ENCODE measurements around the gene LARGE2. TPM values are rescaled to one million over a fixed set of nuclear protein-coding genes. Genes with fewer than 3 reads are reported as not detected.
A peak's percentile ranks its signal among the peaks of the same experiment; 100 is the strongest.

The LARGE2 gene
- total and polyA plus RNA-seq, 9 of the 15 experiments (the other 6 are each of a cell fraction or from before 2014, with no cell fraction given): 0.56 to 14.1 (median 6.6) TPM

DNA sequence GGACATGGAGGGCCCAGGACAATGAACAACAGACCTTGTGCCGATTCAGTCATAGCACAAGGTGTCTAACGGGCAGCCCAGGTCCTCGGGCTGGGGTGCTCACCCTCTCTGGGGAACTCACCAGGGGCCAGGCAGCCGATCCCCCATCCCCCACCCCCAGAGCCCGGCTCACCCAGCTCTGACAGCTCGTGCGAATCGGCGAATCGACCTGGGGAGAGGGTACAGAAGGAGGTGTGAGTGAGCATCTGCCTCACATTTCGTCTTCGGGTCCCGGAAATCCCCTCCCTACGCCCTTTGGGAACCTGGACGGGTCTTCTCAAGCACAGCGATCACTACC, 5.2 kb upstream of the LARGE2 start:
- ATAC-seq: no peak
- no TSS peak for BruUV-seq (replicated peaks)
- Histone ChIP-seq H3K27me3 (ENCODE audit: control insufficient read depth in 2 of 2, insufficient read depth in 2 of 2, low read length in 2 of 2) (no peaks in the 10 kb centered on the region), H4K20me1 (replicated peaks; ENCODE audit: control insufficient read depth, insufficient read depth, low read length) (no peaks in the 10 kb centered on the region), H3K36me3 (ENCODE audit: control insufficient read depth, insufficient read depth, low read length) (peaks cover 35% of the 10 kb centered on the region; the same call in 2 of the 3 replicates), H3K4me3 (peak overlapping the region; percentile 72), H3K9me1 (ENCODE audit: control insufficient read depth, insufficient read depth, low read length) (no peaks in the 10 kb centered on the region), H3K79me2 (ENCODE audit: control insufficient read depth, insufficient read depth, low read length) (peaks cover 14% of the 10 kb centered on the region), H2AFZ (ENCODE audit: low read depth, low read length) (peak overlapping the region; percentile 89; the same call in 1 of the 2 replicates), H3K4me2 (ENCODE audit: insufficient read depth, low read length) (peak overlapping the region; percentile 94), H3K4me1 (replicated peaks in 1 of 2; ENCODE audit: control insufficient read depth in 2 of 2, insufficient read depth in 2 of 2, low read length in 2 of 2) (peaks cover 6 to 45% of the 10 kb centered on the region in 2 experiments; a peak in 4 of 5 replicates), H3K27ac (ENCODE audit: extremely low read depth, low read depth, low read length) (peak overlapping the region; percentile 88), H3K9me3 (replicated peaks; ENCODE audit: control insufficient read depth, insufficient read depth, low read depth, low read length) (no peaks in the 10 kb centered on the region), H3K9ac (ENCODE audit: insufficient read depth in 1 of 2, low read depth in 2 of 2, low read length in 2 of 2) (peak overlapping the region; percentile 79 to 93)
- POLR2A ChIA-PET: interaction anchor here (0.7 to 0.9 kb wide), 3 partner anchors 16 to 264 kb away, joined by 3 read pairs; no protein-coding TSS in a partner anchor
- WGBS (ENCODE audit: insufficient coverage, low coverage, missing lambda C conversion rate): 1% methylated on average over 16 of the region's 16 CpGs
- in situ Hi-C loops (cut with MboI) (no loop called here), intact Hi-C loops (cut with micrococcal nuclease) (no loop called here)
- no peak for FAIRE-seq
- peak in 1 of 4 experiments; percentile 37 for DNase-seq (ENCODE audit: extremely low read depth in 1 of 4, low spot score in 3 of 4)
- 0 out of 2 replicates have a peak, but pooled peaks have one; percentile 7 for TF ChIP-seq ETS1 (conservative IDR thresholded peaks at IDR 0.05; ENCODE audit: control insufficient read depth, low read depth, low read length)
- no peak for TF ChIP-seq TFAM (CRISPR knock-in tag; conservative IDR thresholded peaks at IDR 0.05)
- 0 out of 4 replicates have a peak, but pooled peaks of 1 of the 2 experiments have one; percentile 15 for TF ChIP-seq SIN3A (IDR thresholded peaks at IDR 0.05; ENCODE audit: borderline replicate concordance in 2 of 2, control insufficient read depth in 1 of 2, low read depth in 2 of 2, low read length in 2 of 2)
- TF ChIP-seq HMGN3 (IDR thresholded peaks at IDR 0.05; ENCODE audit: borderline replicate concordance, extremely low read depth, insufficient read length, low read depth, low read length): peak; percentile 3
- no peak for TF ChIP-seq ADNP (tag; IDR thresholded peaks at IDR 0.05)
- CTCF ChIA-PET (ENCODE audit: low intra/inter-chr PET ratio): no interaction called here

Measured in K562 (cell line).